ENCODE results near the gene RASGRF1. TPM values are rescaled to one million over a fixed set of nuclear protein-coding genes. Genes with fewer than 3 reads are reported as not detected.

Gene RASGRF1
- polyA plus RNA-seq, 3 donors: 0.11 TPM; not detected in 2

- Histone ChIP-seq H3K36me3 (replicated peaks in 1 of 2; ENCODE audit: control insufficient read depth in 1 of 2, insufficient read depth in 2 of 2, low read length in 2 of 2) (no peaks in the 10 kb centered on the region), H2AFZ (ENCODE audit: insufficient read depth, low read depth, low read length, poor library complexity, severe bottlenecking) (no peak overlapping the region), H3K9me3 (replicated peaks in 1 of 2; ENCODE audit: control insufficient read depth in 1 of 2, insufficient read depth in 1 of 2, low read length in 2 of 2) (no peaks in the 10 kb centered on the region), H3K4me3 (replicated peaks in 1 of 3; ENCODE audit: low read depth in 2 of 3, low read length in 3 of 3) (no peak overlapping the region), H3K27ac (ENCODE audit: low read depth in 1 of 2, low read length in 2 of 2) (no peak overlapping the region), H4K20me1 (ENCODE audit: insufficient read depth, low read length) (no peaks in the 10 kb centered on the region), H3K4me2 (replicated peaks; ENCODE audit: extremely low read depth, low read length, poor library complexity, severe bottlenecking) (no peak overlapping the region), H3K4me1 (ENCODE audit: control insufficient read depth in 1 of 2, insufficient read depth in 2 of 2, low read length in 2 of 2) (peaks cover 19 to 29% of the 10 kb centered on the region in 2 donors), H3K79me2 (ENCODE audit: insufficient read depth, low read length) (no peaks in the 10 kb centered on the region), H3K9ac (ENCODE audit: insufficient read depth, low read length, poor library complexity, severe bottlenecking) (no peak overlapping the region), H3K27me3 (ENCODE audit: control insufficient read depth in 2 of 2, insufficient read depth in 2 of 2, low read length in 2 of 2) (no peaks in the 10 kb centered on the region)
- WGBS (ENCODE audit: insufficient coverage): 97% methylated on average over 5 of the region's 8 CpGs
- Mint-ChIP-seq H3K4me1 (peaks cover 27% of the 10 kb centered on the region), H3K27ac (no peak overlapping the region), H3K9me3 (peaks cover 0 to 3% (median 0%) of the 10 kb centered on the region in 7 donors), H3K4me3 (no peak overlapping the region), H3K36me3 (no peaks in the 10 kb centered on the region), H3K27me3 (ENCODE audit: low read depth in 3 of 3) (peaks cover 6 to 7% (median 6%) of the 10 kb centered on the region in 3 donors)
- TF ChIP-seq, protein P1, sequence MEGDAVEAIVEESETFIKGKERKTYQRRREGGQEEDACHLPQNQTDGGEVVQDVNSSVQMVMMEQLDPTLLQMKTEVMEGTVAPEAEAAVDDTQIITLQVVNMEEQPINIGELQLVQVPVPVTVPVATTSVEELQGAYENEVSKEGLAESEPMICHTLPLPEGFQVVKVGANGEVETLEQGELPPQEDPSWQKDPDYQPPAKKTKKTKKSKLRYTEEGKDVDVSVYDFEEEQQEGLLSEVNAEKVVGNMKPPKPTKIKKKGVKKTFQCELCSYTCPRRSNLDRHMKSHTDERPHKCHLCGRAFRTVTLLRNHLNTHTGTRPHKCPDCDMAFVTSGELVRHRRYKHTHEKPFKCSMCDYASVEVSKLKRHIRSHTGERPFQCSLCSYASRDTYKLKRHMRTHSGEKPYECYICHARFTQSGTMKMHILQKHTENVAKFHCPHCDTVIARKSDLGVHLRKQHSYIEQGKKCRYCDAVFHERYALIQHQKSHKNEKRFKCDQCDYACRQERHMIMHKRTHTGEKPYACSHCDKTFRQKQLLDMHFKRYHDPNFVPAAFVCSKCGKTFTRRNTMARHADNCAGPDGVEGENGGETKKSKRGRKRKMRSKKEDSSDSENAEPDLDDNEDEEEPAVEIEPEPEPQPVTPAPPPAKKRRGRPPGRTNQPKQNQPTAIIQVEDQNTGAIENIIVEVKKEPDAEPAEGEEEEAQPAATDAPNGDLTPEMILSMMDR (IDR thresholded peaks at IDR 0.05): no peak
- intact Hi-C loops (cut with micrococcal nuclease): no loop called here
- DNase-seq: no peak
Measured at GRCh38 chr15:78998526-78998925, 92.1 kb downstream of the RASGRF1 start.

DNA sequence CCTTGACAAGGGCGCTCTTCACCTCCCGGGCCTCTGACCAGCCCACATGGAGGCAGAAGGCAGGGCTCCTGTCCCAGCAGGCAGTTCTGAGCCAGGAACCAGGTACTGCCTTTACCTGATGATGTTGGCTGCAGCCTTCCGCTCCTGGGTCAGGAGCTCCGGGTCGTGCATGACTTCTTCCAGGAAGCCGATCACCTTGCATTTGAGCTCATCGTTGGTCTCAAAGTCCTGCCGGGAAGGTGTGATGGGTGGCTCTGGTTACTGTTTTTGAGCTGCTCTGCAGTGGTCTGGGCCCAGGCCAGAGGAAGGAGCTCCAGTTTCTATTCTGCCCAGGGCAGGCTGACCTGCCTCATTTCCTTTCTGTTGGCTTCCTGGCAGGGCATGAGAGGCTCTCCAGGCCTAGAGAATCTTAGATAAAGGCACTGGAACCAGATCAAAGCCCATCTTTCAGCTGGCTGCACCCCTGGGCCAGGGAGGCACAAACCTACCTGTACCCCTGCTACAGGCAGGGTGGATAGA, 92.5 kb downstream of the RASGRF1 start:
- no peaks in the 10 kb centered on the region for H3K27me3 ChIP-seq (ENCODE audit: control insufficient read depth in 2 of 2, insufficient read depth in 2 of 2, low read length in 2 of 2)
- no peaks in the 10 kb centered on the region for H3K79me2 ChIP-seq (ENCODE audit: insufficient read depth, low read length)
- H4K20me1 ChIP-seq (ENCODE audit: insufficient read depth, low read length): no peaks in the 10 kb centered on the region
- H3K4me1 ChIP-seq (ENCODE audit: control insufficient read depth in 1 of 2, insufficient read depth in 2 of 2, low read length in 2 of 2): peaks cover 22 to 29% of the 10 kb centered on the region in 2 donors
- no peak overlapping the region for H3K4me3 Mint-ChIP-seq
- H3K9ac ChIP-seq (ENCODE audit: insufficient read depth, low read length, poor library complexity, severe bottlenecking): no peak overlapping the region
- peaks cover 0 to 3% (median 0%) of the 10 kb centered on the region in 7 donors for H3K9me3 Mint-ChIP-seq
- no peaks in the 10 kb centered on the region for H3K36me3 ChIP-seq (replicated peaks in 1 of 2; ENCODE audit: control insufficient read depth in 1 of 2, insufficient read depth in 2 of 2, low read length in 2 of 2)
- H3K4me1 Mint-ChIP-seq: peaks cover 29% of the 10 kb centered on the region
- TF ChIP-seq, protein P1 (IDR thresholded peaks at IDR 0.05): no peak
- no peak overlapping the region for H3K27ac ChIP-seq (ENCODE audit: low read depth in 1 of 2, low read length in 2 of 2)
- intact Hi-C loops (cut with micrococcal nuclease): no loop called here
- peaks cover 4 to 7% (median 5%) of the 10 kb centered on the region in 3 donors for H3K27me3 Mint-ChIP-seq (ENCODE audit: low read depth in 3 of 3)
- H3K4me3 ChIP-seq (replicated peaks in 1 of 3; ENCODE audit: low read depth in 2 of 3, low read length in 3 of 3): no peak overlapping the region
- no peak overlapping the region for H3K27ac Mint-ChIP-seq
- no peak overlapping the region for H2AFZ ChIP-seq (ENCODE audit: insufficient read depth, low read depth, low read length, poor library complexity, severe bottlenecking)
- no peak for DNase-seq
- no peaks in the 10 kb centered on the region for H3K9me3 ChIP-seq (replicated peaks in 1 of 2; ENCODE audit: control insufficient read depth in 1 of 2, insufficient read depth in 1 of 2, low read length in 2 of 2)
- H3K36me3 Mint-ChIP-seq: peaks cover 0 to 3% of the 10 kb centered on the region in 2 donors
- no peak overlapping the region for H3K4me2 ChIP-seq (replicated peaks; ENCODE audit: extremely low read depth, low read length, poor library complexity, severe bottlenecking)
- WGBS (ENCODE audit: insufficient coverage): 90% methylated on average over 8 of the region's 8 CpGs
